ENCODE data around the gene INAFM2. TPM values are rescaled to one million over a fixed set of nuclear protein-coding genes. Genes with fewer than 3 reads are reported as not detected.

The INAFM2 gene
- total and polyA plus RNA-seq, 9 of the 15 experiments (the other 6 are each of a cell fraction or from before 2014, with no cell fraction given): 11.8 to 43.1 (median 27.2) TPM

GRCh38 chr15:40320409-40320808 lies 3.1 kb upstream of the INAFM2 start:
- H3K4me3 ChIP-seq: no peak overlapping the region
- TF ChIP-seq RB1 (IDR thresholded peaks at IDR 0.05; ENCODE audit: low read depth): 0 out of 2 replicates have a peak, but pooled peaks have one; percentile 7
- TF ChIP-seq, protein P1, sequence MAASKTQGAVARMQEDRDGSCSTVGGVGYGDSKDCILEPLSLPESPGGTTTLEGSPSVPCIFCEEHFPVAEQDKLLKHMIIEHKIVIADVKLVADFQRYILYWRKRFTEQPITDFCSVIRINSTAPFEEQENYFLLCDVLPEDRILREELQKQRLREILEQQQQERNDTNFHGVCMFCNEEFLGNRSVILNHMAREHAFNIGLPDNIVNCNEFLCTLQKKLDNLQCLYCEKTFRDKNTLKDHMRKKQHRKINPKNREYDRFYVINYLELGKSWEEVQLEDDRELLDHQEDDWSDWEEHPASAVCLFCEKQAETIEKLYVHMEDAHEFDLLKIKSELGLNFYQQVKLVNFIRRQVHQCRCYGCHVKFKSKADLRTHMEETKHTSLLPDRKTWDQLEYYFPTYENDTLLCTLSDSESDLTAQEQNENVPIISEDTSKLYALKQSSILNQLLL (CRISPR knock-in tag; IDR thresholded peaks at IDR 0.05; ENCODE audit: borderline replicate concordance): no peak
- FAIRE-seq: no peak
- 14% methylated on average over 1 of the region's 1 CpG for WGBS (ENCODE audit: insufficient coverage, low coverage, missing lambda C conversion rate)
- no peaks in the 10 kb centered on the region for H3K9me3 ChIP-seq (replicated peaks; ENCODE audit: control insufficient read depth, insufficient read depth, low read depth, low read length)
- peaks cover 7 to 28% of the 10 kb centered on the region in 2 experiments; a peak in 4 of 5 replicates for H3K4me1 ChIP-seq (replicated peaks in 1 of 2; ENCODE audit: control insufficient read depth in 2 of 2, insufficient read depth in 2 of 2, low read length in 2 of 2)
- H3K27ac ChIP-seq (ENCODE audit: extremely low read depth, low read depth, low read length): no peak overlapping the region
- POLR2A ChIA-PET: interaction anchor here (0.7 to 1.0 kb wide), 3 partner anchors 11 to 747 kb away, joined by 3 to 4 read pairs (median 3); no protein-coding TSS in a partner anchor
- no peak overlapping the region for H2AFZ ChIP-seq (ENCODE audit: low read depth, low read length)
- H3K9me1 ChIP-seq (ENCODE audit: control insufficient read depth, insufficient read depth, low read length): no peaks in the 10 kb centered on the region
- in situ Hi-C loops (cut with MboI): no loop called here
- DNase-seq (ENCODE audit: extremely low read depth in 1 of 4, low spot score in 3 of 4): no peak
- intact Hi-C loops (cut with micrococcal nuclease): loop anchor here (5.0 kb wide), 2 partner anchors 38 to 102 kb away; partner anchors contain the start of gene ANKRD63
- CTCF ChIA-PET (ENCODE audit: low intra/inter-chr PET ratio): interaction anchor here (1.2 to 1.5 kb wide), 4 partner anchors 10 to 101 kb away, joined by 3 to 7 read pairs (median 6); no protein-coding TSS in a partner anchor
- peaks cover 15% of the 10 kb centered on the region for H3K79me2 ChIP-seq (ENCODE audit: control insufficient read depth, insufficient read depth, low read length)
- no peak overlapping the region for H3K9ac ChIP-seq (ENCODE audit: insufficient read depth in 1 of 2, low read depth in 2 of 2, low read length in 2 of 2)
- peaks cover 2 to 11% of the 10 kb centered on the region in 2 experiments; a peak in 2 of 5 replicates for H3K27me3 ChIP-seq (ENCODE audit: control insufficient read depth in 2 of 2, insufficient read depth in 2 of 2, low read length in 2 of 2)
- no peak for ATAC-seq
- H3K36me3 ChIP-seq (ENCODE audit: control insufficient read depth, insufficient read depth, low read length): peaks cover 8% of the 10 kb centered on the region; the same call in 1 of the 3 replicates
- H3K4me2 ChIP-seq (ENCODE audit: insufficient read depth, low read length): no peak overlapping the region
- H4K20me1 ChIP-seq (replicated peaks; ENCODE audit: control insufficient read depth, insufficient read depth, low read length): no peaks in the 10 kb centered on the region; the same call in 1 of the 2 replicates
- BruUV-seq (replicated peaks): no TSS peak

Measured in K562 (cell line).